Keratinocyte (primary cell): ENCODE data around the gene TEX36.
"Not testable (repeated sequence)": the region's sequence is repeated elsewhere in the genome, so short reads cannot be mapped to it uniquely, and the experiment has no call there.

Experiments used
- EZH2 ChIP-seq: IDR thresholded peaks from one replicate; pipeline ENCODE4 v1.6.1; 2012; ENCODE audit warnings: inconsistent platforms, mild to moderate bottlenecking, low read length, moderate library complexity
- TF ChIP-seq, protein P1 (sequence below), 3 experiments: IDR thresholded peaks in 1 of 3; conservative IDR thresholded peaks in 1 of 3; optimal IDR thresholded peaks in 1 of 3; 2 replicates in 2 of 3; 3 replicates in 1 of 3; pipeline versions ENCODE3 to v1.5.1; 2011; ENCODE audit warnings: low read length in 3 of 3, mild to moderate bottlenecking in 3 of 3, moderate library complexity in 2 of 3, control low read depth in 1 of 3, inconsistent platforms in 1 of 3; ENCODE audit not compliant: insufficient read depth in 2 of 3; ENCODE audit errors: extremely low read depth in 1 of 3

DNA sequence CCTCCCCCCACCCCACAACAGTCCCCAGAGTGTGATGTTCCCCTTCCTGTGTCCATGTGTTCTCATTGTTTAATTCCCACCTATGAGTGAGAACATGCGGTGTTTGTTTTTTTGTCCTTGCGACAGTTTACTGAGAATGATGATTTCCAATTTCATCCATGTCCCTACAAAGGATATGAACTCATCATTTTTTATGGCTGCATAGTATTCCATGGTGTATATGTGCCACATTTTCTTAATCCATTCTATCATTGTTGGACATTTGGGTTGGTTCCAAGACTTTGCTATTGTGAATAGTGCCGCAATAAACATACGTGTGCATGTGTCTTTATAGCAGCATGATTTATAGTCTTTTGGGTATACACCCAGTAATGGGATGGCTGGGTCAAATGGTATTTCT is 31.8 kb upstream of the TEX36 start:
- TF ChIP-seq, protein P1, sequence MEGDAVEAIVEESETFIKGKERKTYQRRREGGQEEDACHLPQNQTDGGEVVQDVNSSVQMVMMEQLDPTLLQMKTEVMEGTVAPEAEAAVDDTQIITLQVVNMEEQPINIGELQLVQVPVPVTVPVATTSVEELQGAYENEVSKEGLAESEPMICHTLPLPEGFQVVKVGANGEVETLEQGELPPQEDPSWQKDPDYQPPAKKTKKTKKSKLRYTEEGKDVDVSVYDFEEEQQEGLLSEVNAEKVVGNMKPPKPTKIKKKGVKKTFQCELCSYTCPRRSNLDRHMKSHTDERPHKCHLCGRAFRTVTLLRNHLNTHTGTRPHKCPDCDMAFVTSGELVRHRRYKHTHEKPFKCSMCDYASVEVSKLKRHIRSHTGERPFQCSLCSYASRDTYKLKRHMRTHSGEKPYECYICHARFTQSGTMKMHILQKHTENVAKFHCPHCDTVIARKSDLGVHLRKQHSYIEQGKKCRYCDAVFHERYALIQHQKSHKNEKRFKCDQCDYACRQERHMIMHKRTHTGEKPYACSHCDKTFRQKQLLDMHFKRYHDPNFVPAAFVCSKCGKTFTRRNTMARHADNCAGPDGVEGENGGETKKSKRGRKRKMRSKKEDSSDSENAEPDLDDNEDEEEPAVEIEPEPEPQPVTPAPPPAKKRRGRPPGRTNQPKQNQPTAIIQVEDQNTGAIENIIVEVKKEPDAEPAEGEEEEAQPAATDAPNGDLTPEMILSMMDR (optimal IDR thresholded peaks at IDR 0.05 in 1 of 3, IDR thresholded peaks at IDR 0.05 in 1 of 3, conservative IDR thresholded peaks at IDR 0.05 in 1 of 3; ENCODE audit: extremely low read depth in 1 of 3, insufficient read depth in 2 of 3, low read length in 3 of 3): not testable (repeated sequence)
- not testable (repeated sequence) for TF ChIP-seq EZH2
